HCT116 (cell line): ENCODE data around the gene BTG3. TPM values are rescaled to one million over a fixed set of nuclear protein-coding genes. Genes with fewer than 3 reads are reported as not detected.

ENCODE experiments used
- ATAC-seq: fragments of 200-7000 bp; cut with Tn5 transposase; 2 replicates; pipeline ENCODE4 v1.9.1; 2020; ENCODE audit warnings: mild to moderate bottlenecking, moderate library complexity
- Bru-seq: library from RNA; stranded (reverse); fragments of 400-500 nt; gene quantifications from one replicate; lab custom pipeline; 2021; lab: Mats Ljungman, UMichigan
- BruChase-seq, 2 experiments: library from RNA; stranded (reverse); fragments of 400-500 nt; gene quantifications; one replicate each; lab custom pipeline; 2021; lab: Mats Ljungman, UMichigan
- BruUV-seq: library from RNA; stranded (reverse); fragments of 400-500 nt; replicated peaks from 2 replicates; lab custom pipeline; 2021; lab: Mats Ljungman, UMichigan
- CTCF ChIA-PET: fragments of 300-600 bp; sonication (Branson Sonifier 250); formaldehyde crosslinking; loops from one replicate; lab custom pipeline; 2021; ENCODE audit warnings: antibody characterized with exemption; lab: Charles Lee
- POLR2A ChIA-PET: fragments of 300-600, 350-600 bp; sonication (Branson Sonifier 250); formaldehyde crosslinking; loops from one replicate; lab custom pipeline; 2021; ENCODE audit warnings: antibody characterized with exemption; lab: Charles Lee
- RAD21 ChIA-PET, 2 experiments: fragments of 300-600 bp; sonication (Branson Sonifier 250); formaldehyde crosslinking; loops; one replicate each; lab custom pipeline; 2023; ENCODE audit warnings: low total read pairs in 2 of 2; ENCODE audit not compliant: uncharacterized antibody in 2 of 2, unreplicated experiment in 2 of 2, low non-redundant PET in 1 of 2; lab: Charles Lee
- DNase-seq: peaks from one replicate; pipeline ENCODE4 v3.0.0-alpha.2; 2010; ENCODE audit warnings: low read depth, low spot score
- H2AFZ ChIP-seq: fragments of 200-600 bp; shearing (Covaris generic), sonication (generic); 2 replicates; pipeline ENCODE4 v1.6.1; 2017; ENCODE audit warnings: low read depth, mixed run types, mixed read lengths, antibody characterized with exemption, low read length; ENCODE audit not compliant: poor library complexity, severe bottlenecking
- H3K27ac ChIP-seq: 2 replicates; pipeline ENCODE4 v1.5.1; 2012; ENCODE audit warnings: low read depth, low read length
- H3K27me3 ChIP-seq: fragments of 200-600 bp; sonication (generic); 2 replicates; pipeline ENCODE4 v1.6.1; 2016; ENCODE audit warnings: mixed run types, low read length, mixed read lengths; ENCODE audit not compliant: insufficient read depth
- H3K36me3 ChIP-seq, 2 experiments: fragments of 200-500 bp in 1 of 2; fragments of 200-600 bp in 1 of 2; sonication (Bioruptor generic) in 1 of 2; sonication (generic) in 1 of 2; 2 replicates each; pipeline versions ENCODE4 v1.5.1 to v1.6.1; 2014 to 2016; ENCODE audit warnings: low read length in 2 of 2, inconsistent platforms in 1 of 2, mixed read lengths in 1 of 2, mixed run types in 1 of 2; ENCODE audit not compliant: insufficient read depth in 2 of 2, control insufficient read depth in 1 of 2
- H3K4me1 ChIP-seq, 2 experiments: fragments of 200-600 bp in 1 of 2; sonication (generic) in 1 of 2; 2 replicates each; pipeline versions ENCODE4 v1.5.1 to v1.6.1; 2012 to 2017; ENCODE audit warnings: low read length in 2 of 2, inconsistent platforms in 1 of 2, mild to moderate bottlenecking in 1 of 2, mixed read lengths in 1 of 2, mixed run types in 1 of 2, moderate library complexity in 1 of 2; ENCODE audit not compliant: insufficient read depth in 2 of 2, control insufficient read depth in 1 of 2
- H3K4me2 ChIP-seq: fragments of 200-600 bp; sonication (generic); 2 replicates; pipeline ENCODE4 v1.6.1; 2017; ENCODE audit warnings: mixed run types, low read length, mixed read lengths
- H3K4me3 ChIP-seq, 2 experiments: fragments of 200-600 bp in 1 of 2; sonication (generic) in 1 of 2; replicated peaks in 1 of 2; 2 replicates each; pipeline ENCODE4 v1.5.1; 2011 to 2016; ENCODE audit warnings: low read length in 2 of 2, control low read depth in 1 of 2, low read depth in 1 of 2, mild to moderate bottlenecking in 1 of 2, mixed read lengths in 1 of 2, mixed run types in 1 of 2
- H3K79me2 ChIP-seq: fragments of 200-600 bp; sonication (generic); 2 replicates; pipeline ENCODE4 v1.6.1; 2017; ENCODE audit warnings: mild to moderate bottlenecking, mixed run types, low read length, moderate library complexity, mixed read lengths; ENCODE audit not compliant: insufficient read depth
- H3K9ac ChIP-seq: fragments of 200-600 bp; sonication (generic); 2 replicates; pipeline ENCODE4 v1.6.1; 2016; ENCODE audit warnings: low read length, mixed read lengths
- H3K9me2 ChIP-seq: fragments of 200-600 bp; sonication (generic), shearing (Covaris generic); 2 replicates; pipeline ENCODE4 v1.6.1; 2017; ENCODE audit warnings: mixed run types, mild to moderate bottlenecking, moderate library complexity; ENCODE audit not compliant: insufficient read depth
- H3K9me3 ChIP-seq, 2 experiments: fragments of 200-500 bp in 1 of 2; fragments of 200-600 bp in 1 of 2; sonication (Bioruptor generic) in 1 of 2; sonication (generic) in 1 of 2; 2 replicates each; pipeline ENCODE4 v1.6.1; 2014 to 2017; ENCODE audit warnings: low read length in 2 of 2, mixed read lengths in 2 of 2, inconsistent platforms in 1 of 2, low read depth in 1 of 2, mild to moderate bottlenecking in 1 of 2, mixed run types in 1 of 2, moderate library complexity in 1 of 2; ENCODE audit not compliant: control insufficient read depth in 1 of 2, insufficient read depth in 1 of 2
- H4K20me1 ChIP-seq: fragments of 200-600 bp; sonication (generic), shearing (Covaris generic); 2 replicates; pipeline ENCODE4 v1.6.1; 2017; ENCODE audit warnings: mixed run types, mild to moderate bottlenecking, moderate library complexity; ENCODE audit not compliant: insufficient read depth
- CBX3 ChIP-seq: IDR thresholded peaks from 2 replicates; pipeline ENCODE4 v1.6.1; 2012; ENCODE audit warnings: low read depth
- CEBPB ChIP-seq: IDR thresholded peaks from 2 replicates; pipeline ENCODE4 v1.6.1; 2012; ENCODE audit warnings: low read depth
- CTCF ChIP-seq, 3 experiments: fragments of 200-600 bp in 1 of 3; sonication (generic) in 1 of 3; IDR thresholded peaks in 2 of 3; conservative IDR thresholded peaks in 1 of 3; 2 replicates each; pipeline ENCODE4 v1.5.1; 2012 to 2017; ENCODE audit warnings: low read depth in 2 of 3, low read length in 2 of 3, antibody characterized with exemption in 1 of 3, borderline replicate concordance in 1 of 3, control low read depth in 1 of 3, mild to moderate bottlenecking in 1 of 3, mixed read lengths in 1 of 3, mixed run types in 1 of 3, moderate library complexity in 1 of 3; ENCODE audit not compliant: insufficient read depth in 1 of 3
- EGR1 ChIP-seq: IDR thresholded peaks from 2 replicates; pipeline ENCODE4 v1.6.1; 2012; ENCODE audit warnings: low read depth
- ELF1 ChIP-seq: IDR thresholded peaks from 2 replicates; pipeline ENCODE4 v1.6.1; 2012; ENCODE audit warnings: low read depth, borderline replicate concordance
- EZH2 ChIP-seq: fragments of 200-600 bp; sonication (generic); IDR thresholded peaks from 2 replicates; pipeline ENCODE4 v1.6.1; 2017; ENCODE audit warnings: antibody characterized with exemption, mixed run types
- JUND ChIP-seq: IDR thresholded peaks from 2 replicates; pipeline ENCODE4 v1.6.1; 2012
- MAX ChIP-seq: IDR thresholded peaks from 2 replicates; pipeline ENCODE4 v1.6.1; 2012
- POLR2A ChIP-seq: IDR thresholded peaks from 2 replicates; pipeline ENCODE4 v1.7.0; 2011; ENCODE audit warnings: borderline replicate concordance; ENCODE audit not compliant: insufficient read depth, insufficient read length; ENCODE audit errors: extremely low read depth
- POLR2AphosphoS5 ChIP-seq: IDR thresholded peaks from 2 replicates; pipeline ENCODE4 v1.6.1; 2011; ENCODE audit warnings: mild to moderate bottlenecking, low read depth, low read length, moderate library complexity
- RAD21 ChIP-seq: IDR thresholded peaks from 2 replicates; pipeline ENCODE4 v1.6.1; 2012; ENCODE audit warnings: low read depth, mild to moderate bottlenecking
- REST ChIP-seq: IDR thresholded peaks from 2 replicates; pipeline ENCODE4 v1.6.1; 2012; ENCODE audit warnings: low read depth
- SIN3A ChIP-seq: IDR thresholded peaks from 2 replicates; pipeline ENCODE4 v1.6.1; 2012; ENCODE audit warnings: low read depth
- SP1 ChIP-seq: IDR thresholded peaks from 2 replicates; pipeline ENCODE4 v1.6.1; 2012; ENCODE audit warnings: low read depth
- SRF ChIP-seq: IDR thresholded peaks from 2 replicates; pipeline ENCODE4 v1.6.1; 2012; ENCODE audit warnings: low read depth
- YY1 ChIP-seq: IDR thresholded peaks from 2 replicates; pipeline ENCODE4 v1.6.1; 2011; ENCODE audit warnings: low read length, low read depth, moderate library complexity, mild to moderate bottlenecking; ENCODE audit not compliant: insufficient replicate concordance; ENCODE audit errors: extremely low read depth
- ZBTB33 ChIP-seq: IDR thresholded peaks from 2 replicates; pipeline ENCODE4 v1.6.1; 2011; ENCODE audit warnings: mild to moderate bottlenecking, low read length, moderate library complexity; ENCODE audit not compliant: insufficient replicate concordance; ENCODE audit errors: extremely low read depth
- intact Hi-C: fragments of 100-400 bp; cut with micrococcal nuclease; formaldehyde crosslinking; loops from 2 replicates; pipeline ENCODE4 v1.10.0; 2022
- long read RNA-seq: library from polyadenylated mRNA; unstranded; transcript quantifications from one replicate; pipeline ENCODE4 v2.0.0, GENCODE V29; 2021; ENCODE audit not compliant: unreplicated experiment
- polyA plus RNA-seq: library from polyadenylated mRNA; unstranded; fragments of >200 nt; gene quantifications from 2 replicates; pipeline ENCODE4 v1.2.1, GENCODE V29; 2012; ENCODE audit warnings: missing spikeins
- total RNA-seq: library from RNA; stranded (reverse); gene quantifications from one replicate; pipeline ENCODE4 v1.2.1, GENCODE V29; 2021; ENCODE audit not compliant: unreplicated experiment

BTG3 gene
- 67.1 TPM for total RNA-seq
- polyA plus RNA-seq, result 33.7 and 40.9 TPM in 2 replicates
- percentile 95 among the genes with signal in this experiment for Bru-seq, nascent RNA
- percentile 86 among the genes with signal in this experiment for BruChase-seq, experiment 1, labeled RNA remaining after a 6-hour chase
- BruChase-seq, experiment 2, labeled RNA remaining after a 2-hour chase, result percentile 81 among the genes with signal in this experiment
- long read RNA-seq, transcript BTG3-202 (5 exons, 1,456 nt), result major isoform, 92 of 117 reads
- long read RNA-seq, transcript BTG3-201 (6 exons, 1,485 nt), result minor isoform, 5 of 117 reads
- long read RNA-seq, partial matches to known transcripts, result 4 of 117 reads
- long read RNA-seq, other reads (novel, unspliced or antisense), result 13 of 117 reads

- H3K36me3 ChIP-seq, result peaks cover 6 to 14% of the 10 kb centered on the region in 2 experiments; a peak in 3 of 4 replicates
- ChIA-PET POLR2A (no interaction called here), RAD21 (interaction anchor here in 1 of 2 experiments (0.7 kb wide), 1 partner anchor 160 kb away, joined by 6 read pairs; no protein-coding TSS in a partner anchor), CTCF (interaction anchor here (1.0 to 1.3 kb wide), 2 partner anchors 225 to 288 kb away, joined by 3 to 5 read pairs; no protein-coding TSS in a partner anchor)
- ATAC-seq (peak; percentile 88), DNase-seq (peak; percentile 40)
- H3K4me3 ChIP-seq, result peak within 1 kb of the TSS; percentile 93 to 95
- no peaks in the 10 kb centered on the region for H4K20me1 ChIP-seq
- H3K4me2 ChIP-seq, result peak within 1 kb of the TSS; percentile 90
- peak within 1 kb of the TSS; percentile 30 for H2AFZ ChIP-seq
- no peaks in the 10 kb centered on the region for H3K27me3 ChIP-seq
- no TSS peak for BruUV-seq
- intact Hi-C loops, result loop anchor here (5.0 to 10.0 kb wide), 2 partner anchors 100 to 202 kb away; partner anchors contain the start of genes C21orf91 and CXADR
- no peaks in the 10 kb centered on the region for H3K9me3 ChIP-seq
- H3K9me2 ChIP-seq, result no peaks in the 10 kb centered on the region
- H3K27ac ChIP-seq, result peak within 1 kb of the TSS; percentile 80
- peaks cover 47% of the 10 kb centered on the region for H3K79me2 ChIP-seq
- H3K9ac ChIP-seq, result peak within 1 kb of the TSS; percentile 92
- H3K4me1 ChIP-seq, result peaks cover 13 to 16% of the 10 kb centered on the region in 2 experiments
- TF ChIP-seq ELF1, result no peak
- no peak for TF ChIP-seq SRF
- no peak for TF ChIP-seq CTCF (IDR thresholded peaks at IDR 0.05 in 2 of 3, conservative IDR thresholded peaks at IDR 0.05 in 1 of 3; ENCODE audit: borderline replicate concordance in 1 of 3, insufficient read depth in 1 of 3, low read depth in 2 of 3, low read length in 2 of 3)
- TF ChIP-seq SP1, result no peak
- no peak for TF ChIP-seq RAD21
- TF ChIP-seq EZH2, result no peak
- peak; percentile 17; the same call in 1 of the 2 replicates for TF ChIP-seq SIN3A
- no peak for TF ChIP-seq JUND
- peak; percentile 91 for TF ChIP-seq POLR2A
- no peak for TF ChIP-seq CEBPB
- TF ChIP-seq MAX, result peak; percentile 67
- TF ChIP-seq ZBTB33, result no peak
- no peak for TF ChIP-seq REST
- TF ChIP-seq CBX3, result no peak
- TF ChIP-seq POLR2AphosphoS5, result peak; percentile 73
- TF ChIP-seq EGR1, result no peak
- TF ChIP-seq YY1, result no peak
These were observed at the start of gene BTG3 for GRCh38 chr21:17612565-17613241. TSS of gene BTG3 (minus strand) at chr21:17612901. CDS start at chr21:17609144, 3,757 bp downstream.
